GM23248 (cell line): ENCODE data around the gene RPL4. TPM values are rescaled to one million over a fixed set of nuclear protein-coding genes. Genes with fewer than 3 reads are reported as not detected.

ENCODE experiments used
- DNase-seq: peaks from one replicate; pipeline ENCODE4 v3.0.0-alpha.2; 2015
- H2AFZ ChIP-seq: fragments of 200-600 bp; sonication (generic); 2 replicates; pipeline ENCODE4 v1.6.1; 2016; ENCODE audit warnings: antibody characterized with exemption
- H3F3A ChIP-seq: fragments of 200-600 bp; sonication (generic); 2 replicates; pipeline ENCODE4 v1.6.1; 2016; ENCODE audit warnings: mild to moderate bottlenecking, antibody characterized with exemption, mixed run types; ENCODE audit not compliant: insufficient read depth
- H3K27ac ChIP-seq: fragments of 200-600 bp; sonication (generic); 2 replicates; pipeline ENCODE4 v1.5.1; 2016; ENCODE audit warnings: mild to moderate bottlenecking
- H3K27me3 ChIP-seq: fragments of 200-600 bp; sonication (generic); replicated peaks from 2 replicates; pipeline ENCODE4 v1.6.1; 2016; ENCODE audit warnings: mild to moderate bottlenecking; ENCODE audit not compliant: insufficient read depth
- H3K36me3 ChIP-seq: fragments of 200-600 bp; sonication (generic); 2 replicates; pipeline ENCODE4 v1.6.1; 2016; ENCODE audit warnings: low read depth, mild to moderate bottlenecking
- H3K4me1 ChIP-seq: fragments of 200-600 bp; sonication (generic); 2 replicates; pipeline ENCODE4 v1.6.1; 2016; ENCODE audit warnings: mild to moderate bottlenecking; ENCODE audit not compliant: insufficient read depth
- H3K4me2 ChIP-seq: fragments of 200-600 bp; sonication (generic); one replicate; pipeline ENCODE4 v1.6.1; 2016; ENCODE audit warnings: mild to moderate bottlenecking; ENCODE audit not compliant: unreplicated experiment
- H3K4me3 ChIP-seq: fragments of 200-600 bp; sonication (generic); 2 replicates; pipeline ENCODE4 v1.5.1; 2016; ENCODE audit warnings: mild to moderate bottlenecking
- H3K79me2 ChIP-seq: fragments of 200-600 bp; sonication (generic); 2 replicates; pipeline ENCODE4 v1.6.1; 2016; ENCODE audit warnings: mild to moderate bottlenecking; ENCODE audit not compliant: insufficient read depth
- H3K9ac ChIP-seq: fragments of 200-600 bp; sonication (generic); 2 replicates; pipeline ENCODE4 v1.6.1; 2016; ENCODE audit warnings: mild to moderate bottlenecking
- H3K9me2 ChIP-seq: fragments of 200-600 bp; sonication (generic); 2 replicates; pipeline ENCODE4 v1.6.1; 2016; ENCODE audit warnings: mixed run types, mild to moderate bottlenecking, moderate library complexity; ENCODE audit not compliant: insufficient read depth
- H3K9me3 ChIP-seq: fragments of 200-600 bp; sonication (generic); one replicate; pipeline ENCODE4 v1.6.1; 2017; ENCODE audit warnings: low read depth
- H4K20me1 ChIP-seq: fragments of 200-600 bp; sonication (generic); 2 replicates; pipeline ENCODE4 v1.6.0; 2016; ENCODE audit not compliant: insufficient read depth
- EZH2 ChIP-seq: fragments of 200-600 bp; sonication (generic); IDR thresholded peaks from 2 replicates; pipeline ENCODE4 v1.6.1; 2018; ENCODE audit warnings: antibody characterized with exemption, mild to moderate bottlenecking; ENCODE audit not compliant: insufficient read depth, poor library complexity, severe bottlenecking
- EZH2phosphoT487 ChIP-seq: fragments of 200-600 bp; sonication (generic); IDR thresholded peaks from 2 replicates; pipeline ENCODE4 v1.6.1; 2018; ENCODE audit warnings: antibody characterized with exemption, moderate library complexity, mild to moderate bottlenecking, low read depth; ENCODE audit not compliant: insufficient read depth
- WGBS, 2 experiments: methylation state at CpG; one replicate each; pipeline ENCODE4 v1.1.6; 2015 to 2017; ENCODE audit warnings: low lambda C conversion rate in 2 of 2, low coverage in 1 of 2; ENCODE audit errors: missing lambda C conversion rate in 2 of 2; 5-methylcytosine and 5-hydroxymethylcytosine counted together
- in situ Hi-C: fragments of 300-500 bp; cut with MboI; formaldehyde crosslinking; loops from 2 replicates; pipeline ENCODE4 v1.15.0; 2020
- polyA plus RNA-seq: library from polyadenylated mRNA; unstranded; fragments of >200 nt; fragmentation: Nextera tagmentation; extraction: Ambion mirVana; gene quantifications from 2 replicates; pipeline ENCODE4 v1.2.1, GENCODE V29; 2016
- total RNA-seq: library from RNA; depleted of rRNA; stranded (reverse); fragments of >200 nt; shearing (Covaris generic); gene quantifications from 2 replicates; pipeline ENCODE4 v1.2.3, GENCODE V29; 2014

Gene RPL4
- total and polyA plus RNA-seq, 2 experiments from 2014 or later: 915 to 3,244 TPM

DNA sequence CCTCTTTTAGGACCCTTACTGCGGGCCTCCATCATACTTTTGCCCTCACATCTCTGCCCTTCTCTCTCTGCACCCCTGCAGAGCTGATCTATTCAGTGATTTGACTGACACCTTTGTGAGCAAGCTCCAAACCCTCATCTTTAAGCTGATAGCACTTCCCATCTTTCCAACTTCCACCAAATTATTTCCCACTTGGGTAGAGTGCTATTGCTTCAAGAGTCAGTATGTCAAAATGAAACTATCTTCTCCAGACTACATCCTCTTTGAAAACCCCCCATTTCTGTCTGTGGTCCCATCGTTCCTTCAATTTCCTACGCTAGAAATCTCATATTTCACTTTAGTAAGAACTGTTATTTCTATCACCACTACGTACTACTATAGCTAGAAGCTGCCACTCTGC is 20.2 kb upstream of the RPL4 start:
- Histone ChIP-seq H3K36me3 (peaks cover 6% of the 10 kb centered on the region; the same call in 1 of the 2 replicates), H3K27me3 (no peaks in the 10 kb centered on the region), H3K9me3 (no peaks in the 10 kb centered on the region), H3K9me2 (no peaks in the 10 kb centered on the region), H3K27ac (no peak overlapping the region), H3K4me3 (no peak overlapping the region), H3K4me1 (no peaks in the 10 kb centered on the region), H3K4me2 (no peak overlapping the region), H3K9ac (no peak overlapping the region), H3K79me2 (no peaks in the 10 kb centered on the region), H3F3A (no peaks in the 10 kb centered on the region), H4K20me1 (no peaks in the 10 kb centered on the region), H2AFZ (no peak overlapping the region)
- in situ Hi-C loops: no loop called here
- TF ChIP-seq EZH2phosphoT487: no peak
- TF ChIP-seq EZH2: no peak
- no peak for DNase-seq
- WGBS, 2 experiments: 81 to 83% methylated on average over 4 of the region's 4 CpGs

DNA sequence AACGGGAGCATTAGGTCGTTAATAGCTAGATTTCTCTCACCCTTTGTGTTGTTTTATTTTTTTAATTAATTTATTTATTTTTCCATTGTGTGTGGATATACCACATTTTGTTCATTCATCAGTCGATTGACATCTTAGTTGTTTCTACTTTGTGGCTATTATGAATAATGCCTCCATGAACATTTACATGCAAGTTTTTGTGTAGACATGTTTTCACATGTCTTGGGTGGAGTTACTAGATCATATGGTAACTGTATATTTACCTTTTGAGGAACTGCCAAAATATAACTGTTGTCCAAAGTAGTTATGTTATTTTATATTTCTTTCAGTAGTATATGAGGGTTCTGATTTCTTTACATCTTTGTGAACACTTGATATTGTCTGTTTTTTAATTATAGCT is 19.3 kb upstream of the RPL4 start:
- in situ Hi-C loops: no loop called here
- DNase-seq: no peak
- no peaks in the 10 kb centered on the region for H4K20me1 ChIP-seq
- H3K36me3 ChIP-seq: peaks cover 10% of the 10 kb centered on the region; the same call in 1 of the 2 replicates
- no peaks in the 10 kb centered on the region for H3K79me2 ChIP-seq
- 96 to 98% methylated on average over 3 of the region's 3 CpGs for WGBS, 2 experiments
- no peaks in the 10 kb centered on the region for H3K4me1 ChIP-seq
- no peak overlapping the region for H2AFZ ChIP-seq
- no peaks in the 10 kb centered on the region for H3K9me2 ChIP-seq
- H3K9ac ChIP-seq: no peak overlapping the region
- no peaks in the 10 kb centered on the region for H3K27me3 ChIP-seq
- TF ChIP-seq EZH2: no peak
- TF ChIP-seq EZH2phosphoT487: no peak
- H3K27ac ChIP-seq: no peak overlapping the region
- no peaks in the 10 kb centered on the region for H3F3A ChIP-seq
- no peaks in the 10 kb centered on the region for H3K9me3 ChIP-seq
- no peak overlapping the region for H3K4me2 ChIP-seq
- no peak overlapping the region for H3K4me3 ChIP-seq

DNA sequence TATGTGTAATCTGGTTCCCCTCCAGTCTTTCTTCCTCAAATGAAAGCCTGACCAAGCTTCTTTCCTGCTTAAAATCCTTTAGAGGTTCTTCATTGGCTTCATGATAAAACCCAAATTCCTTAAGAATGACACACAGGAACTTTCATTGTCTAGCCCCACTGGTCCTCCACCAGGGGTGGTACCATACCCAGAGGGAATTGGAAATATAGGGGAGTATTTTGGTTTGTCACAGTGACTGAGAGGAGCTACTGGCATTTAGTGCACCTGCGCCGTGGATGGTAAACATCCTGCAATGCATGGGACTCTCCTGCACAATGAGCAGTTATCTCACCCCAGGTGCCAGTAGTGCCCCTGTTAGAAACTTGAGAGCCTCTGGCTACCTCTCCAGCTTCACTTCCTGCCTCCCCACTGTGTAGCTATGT is 11.3 kb upstream of the RPL4 start:
- DNase-seq: peak; percentile 40
- Histone ChIP-seq H3K27ac (no peak overlapping the region), H3K4me1 (peaks cover 10% of the 10 kb centered on the region), H3K27me3 (no peaks in the 10 kb centered on the region), H3K4me2 (no peak overlapping the region), H3K9me3 (no peaks in the 10 kb centered on the region), H3K79me2 (no peaks in the 10 kb centered on the region), H3F3A (peaks cover 9% of the 10 kb centered on the region; the same call in 1 of the 2 replicates), H3K36me3 (peaks cover 4% of the 10 kb centered on the region; the same call in 1 of the 2 replicates), H3K4me3 (no peak overlapping the region), H3K9ac (no peak overlapping the region), H2AFZ (no peak overlapping the region), H3K9me2 (no peaks in the 10 kb centered on the region), H4K20me1 (no peaks in the 10 kb centered on the region)
- TF ChIP-seq EZH2 (no peak), EZH2phosphoT487 (no peak)
- WGBS, 2 experiments: 96 to 100% methylated on average over 2 of the region's 2 CpGs
- in situ Hi-C loops: no loop called here

DNA sequence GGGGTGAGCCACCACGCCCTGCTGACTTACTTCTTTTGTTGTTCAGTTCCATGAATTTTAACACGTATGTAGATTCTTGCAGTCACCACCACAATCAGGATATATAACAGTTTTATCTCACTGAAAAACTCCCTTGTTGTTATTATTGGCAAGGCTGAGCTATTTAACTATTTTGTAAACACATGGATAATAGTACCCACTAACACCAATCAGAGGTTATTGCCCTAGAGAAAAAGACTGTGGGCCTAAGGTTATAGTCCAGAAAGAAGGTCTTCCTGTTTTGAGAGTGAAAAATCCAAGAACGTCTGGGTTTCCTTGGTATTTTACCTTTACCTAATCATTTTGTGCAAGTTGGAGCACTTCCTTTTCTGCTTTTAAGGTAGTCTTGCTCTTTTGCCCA is 9.9 kb upstream of the RPL4 start:
- WGBS, 2 experiments: 97% methylated on average over 3 of the region's 3 CpGs
- H3K9me2 ChIP-seq: no peaks in the 10 kb centered on the region
- H3K9me3 ChIP-seq: no peaks in the 10 kb centered on the region
- peaks cover 10% of the 10 kb centered on the region for H3K4me1 ChIP-seq
- no peak overlapping the region for H3K4me3 ChIP-seq
- TF ChIP-seq EZH2phosphoT487 (no peak), EZH2 (no peak)
- in situ Hi-C loops: no loop called here
- peaks cover 9% of the 10 kb centered on the region; the same call in 1 of the 2 replicates for H3F3A ChIP-seq
- no peak for DNase-seq
- no peak overlapping the region for H3K9ac ChIP-seq
- no peak overlapping the region for H3K4me2 ChIP-seq
- H3K36me3 ChIP-seq: peaks cover 4% of the 10 kb centered on the region; the same call in 1 of the 2 replicates
- H2AFZ ChIP-seq: no peak overlapping the region
- no peaks in the 10 kb centered on the region for H4K20me1 ChIP-seq
- no peak overlapping the region for H3K27ac ChIP-seq
- H3K27me3 ChIP-seq: no peaks in the 10 kb centered on the region
- no peaks in the 10 kb centered on the region for H3K79me2 ChIP-seq

DNA sequence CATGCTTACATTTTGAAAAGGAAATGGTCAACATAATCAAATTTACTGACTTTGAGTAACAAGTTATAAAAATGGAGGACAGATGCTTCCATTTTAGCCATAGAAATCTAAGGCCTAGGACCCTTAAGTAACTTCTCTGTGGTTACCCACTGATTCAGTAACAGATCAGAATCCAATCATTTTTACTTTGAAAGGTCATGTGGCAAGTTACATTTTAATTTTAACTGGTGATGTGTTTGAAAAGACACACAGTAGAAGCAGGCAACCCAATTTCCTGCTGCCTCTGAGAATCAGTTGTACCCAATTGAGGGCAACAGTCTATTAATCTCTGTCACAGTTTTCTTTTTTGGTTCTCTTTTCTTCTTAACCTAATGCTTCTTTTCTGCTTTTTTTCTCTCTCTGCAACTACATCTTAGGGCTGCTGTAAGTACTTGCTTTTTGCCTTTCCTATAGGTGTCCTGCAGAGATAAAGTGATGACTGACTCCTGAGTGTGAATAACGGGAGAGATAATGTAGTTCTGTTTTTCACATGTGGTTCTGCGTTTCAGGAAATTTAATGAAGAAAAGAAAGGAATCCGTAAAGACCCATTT is 3.7 kb upstream of the RPL4 start:
- Histone ChIP-seq H3K27me3 (no peaks in the 10 kb centered on the region), H3K9me2 (no peaks in the 10 kb centered on the region), H3K9me3 (no peaks in the 10 kb centered on the region), H3K4me2 (no peak overlapping the region), H3K27ac (no peak overlapping the region), H3K36me3 (peaks cover 1% of the 10 kb centered on the region; the same call in 1 of the 2 replicates), H3K4me3 (no peak overlapping the region), H2AFZ (no peak overlapping the region), H4K20me1 (no peaks in the 10 kb centered on the region), H3K79me2 (peaks cover 58% of the 10 kb centered on the region), H3K4me1 (peaks cover 8% of the 10 kb centered on the region; the same call in 1 of the 2 replicates), H3F3A (peaks cover 9% of the 10 kb centered on the region), H3K9ac (no peak overlapping the region)
- no peak for DNase-seq
- 73 to 84% methylated on average over 3 of the region's 3 CpGs for WGBS, 2 experiments
- TF ChIP-seq EZH2 (no peak), EZH2phosphoT487 (no peak)
- in situ Hi-C loops: no loop called here
